Adrenal gland (tissue), 5 donors: ENCODE results near the gene MINDY4.

Experiments used
- CTCF ChIP-seq, 6 experiments: fragments of 450-650 bp in 4 of 6; fragments of 200-600 bp in 2 of 6; sonication (generic) in 1 of 6; IDR thresholded peaks; 1 replicate in 5 of 6; 2 replicates in 1 of 6; pipeline versions ENCODE4 v1.5.1 to v1.8.0; 2016 to 2021; ENCODE audit warnings: antibody characterized with exemption in 6 of 6, mild to moderate bottlenecking in 2 of 6, moderate library complexity in 1 of 6
- POLR2A ChIP-seq, 2 donors: fragments of 450-650 bp; IDR thresholded peaks; one replicate each; pipeline ENCODE4 v1.6.1; 2017; ENCODE audit warnings: antibody characterized with exemption in 2 of 2, mild to moderate bottlenecking in 2 of 2, moderate library complexity in 1 of 2
- donor health status: DM: no; HTN: no; CAD: no.

DNA sequence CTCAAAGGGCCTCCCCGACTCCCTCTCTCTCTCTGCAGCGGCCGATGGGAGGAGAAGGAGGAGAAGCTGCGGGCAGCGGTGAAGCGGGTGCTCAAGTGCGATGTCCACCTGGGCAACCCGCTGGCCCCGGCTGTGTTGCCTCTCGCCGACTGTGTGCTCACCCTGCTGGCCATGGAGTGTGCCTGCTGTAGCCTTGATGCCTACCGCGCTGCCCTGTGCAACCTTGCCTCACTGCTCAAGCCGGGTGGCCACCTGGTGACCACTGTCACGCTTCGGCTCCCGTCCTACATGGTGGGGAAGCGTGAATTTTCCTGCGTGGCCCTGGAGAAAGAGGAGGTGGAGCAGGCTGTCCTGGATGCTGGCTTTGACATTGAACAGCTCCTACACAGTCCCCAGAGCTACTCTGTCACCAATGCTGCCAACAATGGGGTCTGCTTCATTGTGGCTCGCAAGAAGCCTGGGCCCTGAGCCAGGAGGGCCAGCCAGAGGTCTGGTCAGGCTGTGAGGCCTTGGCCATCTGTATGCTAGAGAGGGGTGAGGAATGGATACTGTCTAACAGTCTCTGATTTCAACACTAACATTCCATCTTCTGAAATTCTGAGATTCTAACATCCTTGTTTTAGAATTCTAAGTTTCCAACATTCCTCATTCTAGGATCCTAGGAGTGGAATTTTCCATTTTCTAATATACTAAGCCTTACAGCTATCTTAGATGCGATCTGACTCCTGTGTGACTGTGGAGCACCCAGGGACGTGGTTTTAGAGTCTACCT is 15.6 kb upstream of the MINDY4 start:
- TF ChIP-seq POLR2A (IDR thresholded peaks at IDR 0.05), result no peak
- TF ChIP-seq CTCF (IDR thresholded peaks at IDR 0.05), result no peak
